GM12872 (cell line): ENCODE results near the gene GRIA1.

Experiments used
- TF ChIP-seq, protein P1 (sequence below): IDR thresholded peaks from 3 replicates; pipeline ENCODE4 v1.5.1; 2011; ENCODE audit warnings: low read depth, mild to moderate bottlenecking, low read length, moderate library complexity; ENCODE audit not compliant: insufficient read depth

The GRIA1 gene

DNA sequence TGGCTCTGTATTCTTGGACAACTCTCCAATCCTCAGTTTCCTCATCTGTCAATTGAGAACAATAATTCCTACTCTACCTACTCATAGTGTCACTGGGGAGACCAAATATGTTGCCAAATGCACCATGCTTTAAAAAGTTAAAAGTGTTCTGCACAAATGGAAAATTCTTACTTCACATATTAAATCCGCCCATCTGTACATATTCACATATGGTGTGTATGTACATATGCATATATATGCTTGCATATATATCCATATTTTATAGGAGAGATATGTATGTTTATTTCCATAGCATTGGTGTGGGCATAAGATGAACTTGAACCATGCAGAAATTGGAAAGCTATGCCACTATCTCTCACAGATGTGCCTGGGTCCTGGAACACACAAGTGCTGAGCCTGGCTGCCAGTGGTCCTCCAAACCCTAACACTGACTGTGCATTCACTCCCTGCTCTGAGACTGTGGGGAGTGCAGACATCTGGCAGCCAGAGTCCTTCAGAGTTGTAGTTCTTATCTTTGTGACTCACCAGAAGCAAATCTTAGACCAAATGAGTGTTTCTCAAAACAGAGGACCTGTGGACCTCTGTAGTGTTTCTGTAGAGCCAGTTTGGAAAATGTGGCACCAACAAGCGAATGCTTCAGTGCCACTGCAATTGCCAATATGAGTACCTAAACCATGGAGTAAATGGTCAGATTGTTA lies 168.7 kb downstream of the GRIA1 start:
- TF ChIP-seq, protein P1, sequence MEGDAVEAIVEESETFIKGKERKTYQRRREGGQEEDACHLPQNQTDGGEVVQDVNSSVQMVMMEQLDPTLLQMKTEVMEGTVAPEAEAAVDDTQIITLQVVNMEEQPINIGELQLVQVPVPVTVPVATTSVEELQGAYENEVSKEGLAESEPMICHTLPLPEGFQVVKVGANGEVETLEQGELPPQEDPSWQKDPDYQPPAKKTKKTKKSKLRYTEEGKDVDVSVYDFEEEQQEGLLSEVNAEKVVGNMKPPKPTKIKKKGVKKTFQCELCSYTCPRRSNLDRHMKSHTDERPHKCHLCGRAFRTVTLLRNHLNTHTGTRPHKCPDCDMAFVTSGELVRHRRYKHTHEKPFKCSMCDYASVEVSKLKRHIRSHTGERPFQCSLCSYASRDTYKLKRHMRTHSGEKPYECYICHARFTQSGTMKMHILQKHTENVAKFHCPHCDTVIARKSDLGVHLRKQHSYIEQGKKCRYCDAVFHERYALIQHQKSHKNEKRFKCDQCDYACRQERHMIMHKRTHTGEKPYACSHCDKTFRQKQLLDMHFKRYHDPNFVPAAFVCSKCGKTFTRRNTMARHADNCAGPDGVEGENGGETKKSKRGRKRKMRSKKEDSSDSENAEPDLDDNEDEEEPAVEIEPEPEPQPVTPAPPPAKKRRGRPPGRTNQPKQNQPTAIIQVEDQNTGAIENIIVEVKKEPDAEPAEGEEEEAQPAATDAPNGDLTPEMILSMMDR, result no peak

DNA sequence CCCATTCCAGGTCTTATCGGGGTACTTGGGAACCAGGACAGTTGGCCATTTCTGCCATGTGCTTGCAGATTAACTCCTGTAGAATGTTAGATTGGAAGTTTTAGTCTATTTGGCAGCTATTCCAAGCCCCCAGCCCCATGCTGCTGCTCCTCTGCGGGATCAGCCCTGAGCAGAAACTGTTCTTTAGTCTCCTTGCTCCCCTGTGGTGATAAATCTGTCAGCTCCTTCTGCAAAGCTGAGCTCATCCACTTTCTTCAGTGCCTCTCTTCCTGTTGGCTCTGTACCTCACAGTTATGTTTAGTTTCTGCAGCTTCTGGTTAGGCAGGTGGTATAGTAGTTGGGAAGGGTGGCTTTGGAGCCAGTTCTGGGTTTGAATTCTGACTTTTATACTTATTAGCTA lies 170.4 kb downstream of the GRIA1 start:
- TF ChIP-seq, protein P1, result no peak

DNA sequence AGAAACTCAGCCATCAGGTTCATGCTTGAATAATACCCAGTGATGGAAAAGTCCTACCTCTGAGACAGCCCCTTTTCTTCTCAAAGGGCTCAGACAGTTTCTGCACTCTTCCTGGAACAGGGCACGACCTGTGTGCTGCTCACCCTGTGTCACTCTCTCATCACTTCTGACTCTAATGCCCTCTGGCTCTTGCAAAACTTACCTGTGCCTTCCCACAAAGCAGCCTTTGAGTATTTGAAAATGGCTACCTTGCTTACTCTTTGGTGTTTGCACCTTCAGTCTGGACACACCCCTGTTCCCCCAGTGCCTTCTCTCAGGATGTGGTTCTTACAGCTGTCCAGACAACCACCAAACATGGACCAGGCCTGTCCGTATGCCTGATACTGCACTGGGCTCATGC lies 171.4 kb downstream of the GRIA1 start:
- TF ChIP-seq, protein P1, result no peak

DNA sequence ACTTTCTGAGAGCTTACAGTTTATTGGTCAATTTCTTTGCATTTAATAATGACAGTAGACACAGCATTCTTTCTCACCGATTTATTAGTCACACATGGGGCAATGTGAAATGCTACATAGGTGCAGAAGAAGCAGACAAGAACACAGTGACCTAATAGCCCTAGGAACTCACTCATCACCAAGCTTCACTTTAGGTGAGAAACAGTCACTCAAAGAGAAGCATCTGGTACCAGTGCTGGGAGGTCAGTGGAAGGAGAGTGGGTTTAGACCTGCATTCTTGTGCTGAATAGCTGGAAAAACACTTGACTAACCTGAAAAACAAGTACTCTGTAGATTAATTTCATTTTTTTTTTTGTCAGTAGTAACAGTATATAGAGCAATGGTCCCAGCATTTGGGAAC lies 179.6 kb downstream of the GRIA1 start:
- TF ChIP-seq, protein P1, result no peak

DNA sequence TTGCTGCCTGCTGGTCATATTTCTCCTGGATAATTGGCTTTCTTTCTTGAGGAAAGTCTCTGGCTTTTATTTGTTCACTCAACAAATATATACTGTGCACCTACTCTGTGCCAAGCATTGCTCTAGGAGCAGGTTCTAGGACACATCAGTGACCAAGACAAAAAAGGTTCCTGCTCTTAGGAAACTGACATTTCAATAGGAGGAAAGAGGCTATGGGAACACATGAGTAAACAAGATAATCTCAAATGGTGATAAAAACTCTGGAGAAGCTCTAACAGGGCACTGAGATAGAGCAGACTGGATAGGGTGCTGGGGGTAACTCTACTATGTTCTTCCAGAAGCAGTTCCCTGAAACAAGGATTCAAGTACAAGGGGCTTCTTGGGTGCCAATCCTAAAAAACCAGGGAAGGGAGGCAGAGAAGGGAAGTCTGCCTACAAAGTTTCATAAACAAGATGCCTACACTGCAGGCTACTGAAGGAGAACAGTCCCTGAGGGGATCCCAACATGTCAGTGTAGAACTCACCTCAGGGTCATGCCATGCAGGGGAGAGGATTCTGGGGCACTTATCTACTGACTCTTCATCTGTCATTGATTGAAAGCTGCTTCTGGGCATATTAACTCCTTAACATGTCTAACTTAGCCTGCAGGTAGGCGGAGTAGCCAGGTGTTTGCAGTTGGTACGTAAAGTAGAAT lies 181.3 kb downstream of the GRIA1 start:
- TF ChIP-seq, protein P1, result no peak

DNA sequence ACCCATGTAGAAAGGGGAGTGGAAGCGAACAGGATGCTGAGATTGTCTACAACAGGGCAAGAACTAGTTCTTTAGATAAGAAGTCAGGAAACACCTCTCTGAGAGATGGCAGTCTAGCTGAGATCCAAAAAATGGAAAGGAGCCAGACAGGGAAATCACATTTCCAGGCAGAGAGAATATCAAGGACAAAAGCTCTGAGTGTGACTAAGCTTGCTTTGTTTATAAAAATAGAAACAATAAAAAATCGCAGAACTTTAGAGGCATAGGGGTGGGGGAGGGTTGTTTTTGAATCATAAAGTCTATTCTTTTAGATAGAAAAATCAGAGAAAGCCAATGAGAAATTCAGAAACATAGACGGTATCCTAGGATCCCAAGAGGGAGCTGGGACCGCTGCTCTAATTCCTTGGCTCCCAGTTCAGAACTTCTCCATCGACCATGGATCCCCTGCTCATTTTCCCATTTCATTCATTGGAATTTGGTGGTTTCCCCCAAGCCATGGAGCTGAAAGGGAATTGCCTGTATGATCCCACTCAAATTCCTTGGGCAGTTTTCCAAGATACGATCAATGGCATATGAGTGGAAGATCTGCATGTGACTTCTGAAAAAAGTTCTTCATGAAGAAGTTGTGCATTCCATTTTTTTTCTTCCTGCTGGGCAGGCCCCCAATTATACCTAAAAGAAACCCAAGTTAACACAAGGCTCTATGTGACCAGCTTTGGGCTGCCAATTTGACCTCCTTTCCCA lies 182.0 kb downstream of the GRIA1 start:
- TF ChIP-seq, protein P1, result no peak

DNA sequence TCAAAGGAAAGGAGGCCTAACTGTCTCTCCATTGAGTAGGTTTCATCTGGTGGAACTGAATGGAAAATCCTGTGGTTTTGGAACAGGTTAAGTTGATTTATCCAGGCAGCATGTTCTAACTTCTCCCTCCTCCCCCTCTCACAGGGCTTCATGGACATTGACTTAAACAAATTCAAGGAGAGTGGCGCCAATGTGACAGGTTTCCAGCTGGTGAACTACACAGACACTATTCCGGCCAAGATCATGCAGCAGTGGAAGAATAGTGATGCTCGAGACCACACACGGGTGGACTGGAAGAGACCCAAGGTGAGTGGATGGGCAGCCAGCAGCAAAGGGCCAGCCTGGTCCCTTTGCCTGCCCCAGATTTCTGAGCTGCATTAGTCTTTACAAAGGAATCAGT lies 183.9 kb downstream of the GRIA1 start:
- TF ChIP-seq, protein P1, result no peak
